Stimulated activated CD4-positive, alpha-beta T cell treated with anti-CD3 and anti-CD28 coated beads, Interleukin-2, amount 100 ng/mL, for 48 hours (primary cell): ENCODE measurements around the gene KRTAP5-6.
"Not testable (repeated sequence)": the region's sequence is repeated elsewhere in the genome, so short reads cannot be mapped to it uniquely, and the experiment has no call there.

Experiments used
- DNase-seq, 2 donors: peaks; one replicate each; pipeline ENCODE4 v3.0.0-alpha.2; 2020

KRTAP5-6 gene

DNA sequence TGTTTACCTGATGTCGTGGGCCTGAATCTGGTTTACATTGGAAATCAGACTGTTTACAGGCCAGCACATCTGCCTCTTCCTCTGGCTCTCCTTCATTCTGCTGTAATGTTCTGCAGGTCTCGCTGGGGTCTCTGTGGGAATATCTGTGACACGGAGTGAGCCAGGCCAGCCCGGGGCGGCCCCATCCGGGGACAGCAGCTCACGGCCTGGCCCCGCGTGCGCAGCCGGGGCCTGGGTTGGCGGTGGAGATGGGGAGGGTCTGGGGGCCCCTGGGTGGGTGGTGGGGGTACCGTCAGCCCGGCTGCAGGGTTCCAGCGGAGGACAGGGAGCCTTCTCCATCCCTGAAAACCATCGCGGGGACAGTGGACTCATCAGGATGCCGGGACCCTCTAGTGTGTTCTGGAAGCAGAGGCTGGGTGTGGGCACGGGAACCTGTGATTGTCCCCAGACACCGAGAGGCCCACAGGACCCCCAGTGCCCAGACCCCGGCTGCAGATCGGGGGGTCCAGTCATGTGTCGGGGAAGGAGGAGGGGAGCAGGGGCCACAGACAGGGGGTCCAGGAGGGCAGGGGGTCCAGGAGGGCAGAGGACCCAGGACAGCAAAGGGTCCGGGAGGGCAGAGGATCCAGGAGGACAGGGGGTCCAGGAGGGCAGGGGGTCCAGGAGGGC is 13.0 kb upstream of the KRTAP5-6 start:
- not testable (repeated sequence) for DNase-seq

DNA sequence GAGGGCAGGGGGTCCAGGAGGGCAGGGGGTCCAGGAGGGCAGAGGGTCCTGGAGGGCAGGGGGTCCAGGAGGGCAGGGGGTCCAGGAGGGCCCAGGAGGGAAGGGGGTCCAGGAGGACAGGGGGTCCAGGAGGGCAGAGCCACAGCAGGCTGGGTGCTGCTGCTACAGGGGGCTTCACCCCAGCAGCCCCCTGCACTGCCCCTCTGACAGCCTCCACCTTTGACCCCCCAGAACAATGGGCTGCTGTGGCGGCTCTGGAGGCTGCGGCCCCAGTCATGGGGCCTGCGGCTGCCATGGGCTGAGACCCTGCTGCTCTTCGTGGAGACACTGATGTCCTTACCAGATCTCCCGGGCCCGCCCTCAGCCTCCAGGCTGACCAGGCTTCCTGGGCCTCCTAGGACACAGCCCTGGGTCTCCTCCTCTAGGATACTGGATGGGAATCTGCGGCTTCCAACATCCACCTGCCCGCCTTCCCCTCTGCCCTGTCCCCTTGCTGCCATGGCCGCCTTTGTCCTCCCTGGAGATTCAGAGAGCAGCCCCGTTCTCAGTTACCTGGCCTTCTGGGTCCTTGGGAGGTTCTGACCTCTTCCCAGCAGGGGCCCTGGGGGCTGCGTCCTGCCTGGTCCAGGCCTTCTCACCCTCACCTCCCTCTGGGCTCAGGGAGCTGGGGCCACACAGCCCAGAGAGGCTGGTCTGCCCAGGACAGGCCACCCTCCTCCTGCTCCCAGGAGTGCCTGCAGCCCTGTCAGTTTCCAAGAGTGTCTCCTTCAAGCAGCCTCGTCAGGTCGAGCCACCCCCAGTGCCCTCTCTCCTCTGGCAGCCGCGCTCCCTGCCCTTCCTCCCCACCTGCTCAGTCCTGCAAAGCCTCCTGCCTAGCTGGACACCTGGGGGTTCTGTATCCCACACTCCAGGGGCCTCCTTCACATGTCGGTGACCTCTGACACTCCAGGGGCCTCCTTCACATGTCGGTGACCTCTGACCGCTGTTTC is 11.8 kb upstream of the KRTAP5-6 start:
- DNase-seq, result not testable (repeated sequence)

DNA sequence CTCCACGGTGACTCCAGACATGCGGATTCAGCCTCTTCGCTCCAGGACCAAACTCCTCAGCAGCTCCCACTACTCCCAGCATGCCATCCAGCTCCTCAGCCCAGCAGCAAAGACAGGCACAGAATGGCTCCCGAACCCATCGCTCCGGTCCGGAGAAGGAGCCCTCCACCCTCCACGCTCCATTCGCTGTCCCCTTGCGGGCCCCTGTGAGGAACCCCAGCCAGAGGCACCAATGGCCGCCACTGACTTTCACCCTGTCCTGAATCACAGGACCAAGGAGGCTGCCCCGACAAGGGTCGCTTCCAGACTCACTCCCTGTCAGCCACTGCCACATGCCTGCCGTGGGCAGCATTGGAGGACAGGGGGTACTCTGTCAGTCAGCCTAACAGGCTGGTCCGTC is 10.8 kb upstream of the KRTAP5-6 start:
- DNase-seq, result not testable (repeated sequence)

DNA sequence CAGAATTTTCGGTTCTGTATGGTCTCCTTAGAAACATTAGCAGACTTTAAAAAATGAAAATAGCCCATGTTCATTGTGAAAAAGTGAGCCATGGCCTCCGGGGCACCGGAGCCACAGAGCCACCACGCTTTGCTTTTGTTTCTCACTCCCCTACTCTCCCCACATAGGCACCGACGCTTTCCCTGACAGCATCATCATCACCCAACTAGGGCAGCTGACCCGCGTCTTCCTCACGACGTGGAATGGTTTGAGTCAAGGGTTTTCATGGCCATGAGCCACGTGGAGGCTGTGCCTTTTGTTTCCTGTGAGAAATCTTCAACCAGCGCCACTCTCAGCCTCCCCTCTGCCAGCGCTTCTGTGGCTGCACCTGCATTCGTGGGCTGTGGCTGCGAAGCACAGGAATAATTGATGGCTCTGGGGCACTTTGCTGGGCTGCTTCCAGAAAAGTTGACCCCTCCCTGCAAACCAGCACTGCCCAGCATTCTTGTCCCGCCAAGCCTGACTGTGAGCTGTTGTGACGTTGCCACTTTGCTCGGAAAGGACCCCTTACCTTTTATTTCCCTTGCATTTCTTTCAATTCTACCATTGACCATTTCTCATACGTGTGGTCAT is 8.6 kb upstream of the KRTAP5-6 start:
- DNase-seq, result not testable (repeated sequence)

- not testable (repeated sequence) for DNase-seq
Observed at GRCh38 chr11:1689250-1690166, 7.5 kb upstream of the KRTAP5-6 start.

DNA sequence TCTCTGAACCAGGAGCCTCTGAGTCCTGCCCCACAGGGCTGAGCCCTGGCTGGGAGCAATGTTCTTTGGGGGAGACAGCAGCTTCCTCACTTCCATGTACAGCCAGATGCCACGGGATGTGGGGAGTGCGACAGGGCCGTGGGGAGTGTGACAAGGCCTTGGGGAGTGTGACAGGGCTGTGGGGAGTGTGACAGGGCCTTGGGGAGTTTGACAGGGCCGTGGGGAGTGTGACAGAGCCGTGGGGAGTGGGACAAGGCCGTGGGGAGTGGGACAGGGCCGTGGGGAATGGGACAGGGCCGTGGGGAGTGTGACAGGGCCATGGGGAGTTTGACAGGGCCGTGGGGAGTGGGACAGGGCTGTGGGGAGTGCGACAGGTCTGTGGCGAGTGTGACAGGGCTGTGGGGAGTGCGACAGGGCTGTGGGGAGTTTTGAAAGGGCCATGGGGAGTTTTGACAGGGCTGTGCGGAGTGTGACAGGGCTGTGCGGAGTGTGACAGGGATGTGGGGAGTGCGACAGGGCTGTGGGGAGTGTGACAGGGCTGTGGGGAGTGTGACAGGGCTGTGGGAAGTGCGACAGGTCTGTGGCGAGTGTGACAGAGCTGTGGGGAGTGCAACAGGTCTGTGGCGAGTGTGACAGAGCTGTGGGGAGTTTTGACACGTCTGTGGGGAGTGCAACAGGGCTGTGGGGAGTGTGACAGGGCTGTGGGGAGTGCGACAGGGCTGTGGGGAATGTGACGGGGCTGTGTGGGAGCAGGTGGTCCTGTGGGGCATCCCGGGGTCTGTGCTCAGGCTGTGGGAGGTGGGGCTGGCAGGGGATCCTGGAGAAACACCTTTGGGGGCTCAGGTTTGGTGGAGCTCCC is 6.6 kb upstream of the KRTAP5-6 start:
- no peak for DNase-seq

DNA sequence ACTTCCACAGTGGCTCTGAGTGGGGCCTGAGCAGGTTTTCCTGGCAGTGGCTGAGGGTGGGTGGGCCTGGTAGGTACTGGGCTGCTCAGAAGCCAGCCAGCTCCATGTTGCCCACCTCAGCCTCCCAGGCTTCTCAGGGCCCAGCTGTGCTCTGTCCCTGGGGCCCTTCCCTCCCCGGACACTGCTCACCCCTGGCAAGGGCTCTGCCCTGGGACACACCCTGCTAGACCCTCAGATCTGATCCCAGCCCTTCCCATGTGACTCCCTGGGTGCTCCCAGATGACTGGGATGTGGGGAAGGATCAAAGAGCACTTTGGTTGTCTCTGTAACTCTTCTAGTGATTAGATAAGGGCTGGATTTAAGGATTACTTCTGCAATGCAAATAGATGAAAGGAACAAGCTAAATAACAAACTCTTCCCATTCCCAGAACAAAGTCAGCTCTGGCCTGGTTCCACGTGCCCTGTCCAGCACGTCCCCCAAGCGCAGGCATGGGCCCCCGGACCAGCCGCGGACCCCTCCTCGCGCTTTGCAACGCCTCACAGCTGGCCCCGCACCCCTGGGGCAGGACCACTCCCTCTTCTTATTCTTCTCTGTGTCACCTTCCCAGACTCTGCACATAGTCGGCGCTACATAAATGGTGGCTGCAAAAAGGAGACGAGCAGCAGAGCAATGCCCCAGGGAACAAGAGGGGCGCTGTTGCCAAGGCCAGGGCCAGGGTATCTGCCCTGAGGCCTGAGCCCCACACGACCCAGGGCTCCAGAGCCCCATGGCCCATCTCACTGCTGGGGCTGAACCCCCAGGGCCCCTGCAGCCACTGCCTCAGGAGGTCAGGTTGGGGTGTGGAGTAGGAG is 5.7 kb upstream of the KRTAP5-6 start:
- DNase-seq, result no peak

DNA sequence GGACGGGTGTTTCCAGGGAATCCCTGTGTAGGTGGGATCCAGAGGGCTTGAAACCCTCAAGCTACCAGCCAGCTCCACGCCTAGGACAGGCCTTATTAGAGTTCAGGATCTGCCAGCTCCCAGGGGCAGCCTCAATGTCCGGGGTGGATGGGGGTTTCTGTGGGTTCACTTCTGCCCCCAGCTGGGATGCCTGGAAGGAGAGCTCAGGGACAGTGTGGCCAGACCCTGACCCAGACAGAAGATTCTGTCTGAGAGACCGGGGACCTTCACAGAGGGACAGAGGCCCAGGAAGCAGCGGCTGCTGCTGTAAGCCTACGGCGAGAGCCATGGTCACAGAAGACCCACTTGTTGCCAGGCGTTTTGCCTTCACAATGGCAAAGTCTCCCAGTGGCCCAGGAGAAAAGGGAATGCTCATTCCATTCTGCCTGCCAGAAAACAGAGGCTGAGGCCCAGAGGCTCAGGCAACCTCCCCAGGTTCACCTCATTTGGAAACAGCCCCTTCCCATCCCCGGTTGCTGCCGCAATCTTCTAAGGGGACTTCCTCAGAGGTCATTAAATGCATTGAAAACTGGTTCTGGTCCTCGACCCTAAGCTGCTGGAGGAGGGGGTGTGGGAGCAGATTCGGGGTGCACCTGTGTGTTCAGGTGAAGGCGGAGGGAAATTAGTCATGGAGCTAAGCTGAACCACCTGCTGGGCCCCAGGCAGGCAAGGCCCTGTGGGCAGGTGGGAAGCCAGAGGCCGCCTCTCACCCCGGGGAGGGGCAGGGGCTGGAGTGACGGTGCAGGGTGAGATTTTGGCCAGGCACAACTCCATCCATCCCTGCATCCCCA is 4.9 kb upstream of the KRTAP5-6 start:
- no peak for DNase-seq

- no peak for DNase-seq
Observed at GRCh38 chr11:1692708-1693326, 4.2 kb upstream of the KRTAP5-6 start.

- peak; percentile 76 to 79 for DNase-seq
Observed at GRCh38 chr11:1693327-1694063, 3.5 kb upstream of the KRTAP5-6 start.

- DNase-seq, result peak; percentile 83 to 88
Observed at GRCh38 chr11:1694064-1694845, 2.7 kb upstream of the KRTAP5-6 start.

DNA sequence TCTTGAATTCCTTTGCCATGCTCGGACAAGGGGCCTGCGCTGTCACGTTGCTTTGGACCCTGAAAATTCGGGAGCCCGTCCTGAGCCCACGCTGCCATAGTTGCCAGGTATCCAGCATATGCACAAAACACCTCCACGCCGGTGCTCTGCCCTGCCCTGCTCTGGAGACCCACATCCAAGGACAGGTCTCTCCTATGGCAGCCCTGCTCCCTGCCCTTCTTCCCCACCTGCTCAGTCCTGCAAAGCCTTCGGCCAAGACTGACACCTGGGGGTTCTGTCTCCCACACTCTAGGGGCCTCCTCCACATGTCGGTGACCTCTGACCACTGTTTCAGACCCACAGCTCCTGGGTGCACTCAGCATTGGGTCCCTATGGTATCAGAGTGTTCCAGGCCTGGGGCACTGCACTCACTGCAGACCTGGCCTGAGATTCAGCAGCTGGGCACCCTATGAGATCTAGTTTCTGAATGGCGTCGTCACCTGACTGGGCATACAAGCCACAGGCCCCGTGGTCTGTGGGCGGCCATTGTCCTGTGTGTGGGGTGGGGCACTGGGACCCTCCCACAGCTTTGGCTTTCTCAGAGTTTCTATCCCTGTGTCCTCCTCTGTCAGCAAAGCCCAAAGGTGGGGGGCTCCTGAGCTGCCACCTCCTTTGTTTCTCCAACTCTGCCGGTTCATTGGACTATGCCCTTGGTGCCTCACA is 2.0 kb upstream of the KRTAP5-6 start:
- DNase-seq, result no peak

DNA sequence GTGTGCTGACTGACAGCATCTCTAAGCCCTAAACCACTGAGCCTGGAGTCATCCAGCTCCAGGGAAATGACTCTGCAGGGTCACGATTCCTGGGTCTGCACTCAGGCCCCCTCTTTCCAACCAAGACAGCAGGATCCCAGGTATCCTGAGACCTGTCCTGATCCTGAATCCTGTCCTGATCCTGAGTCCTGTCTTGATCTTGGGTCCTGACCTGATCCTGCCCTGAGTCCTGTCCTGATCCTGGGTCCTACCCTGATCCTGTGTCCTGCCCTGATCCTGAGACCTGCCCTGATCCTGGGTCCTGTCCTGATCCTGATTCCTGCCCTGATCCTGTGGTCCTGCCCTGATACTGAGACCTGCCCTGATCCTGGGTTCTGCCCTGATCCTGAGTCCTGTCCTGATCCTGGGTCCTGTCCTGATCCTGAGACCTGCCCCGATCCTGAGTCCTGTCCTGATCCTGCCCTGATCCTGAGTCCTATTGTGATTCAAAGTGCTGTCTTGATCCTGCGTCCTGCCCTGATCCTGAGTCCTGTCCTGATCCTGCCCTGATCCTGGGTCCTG is 1.4 kb upstream of the KRTAP5-6 start:
- no peak for DNase-seq

GRCh38 chr11:1699771-1700170 is 2.8 kb downstream of the KRTAP5-6 start:
- no peak for DNase-seq

GRCh38 chr11:1701091-1701807 is 4.3 kb downstream of the KRTAP5-6 start:
- DNase-seq, result no peak

DNA sequence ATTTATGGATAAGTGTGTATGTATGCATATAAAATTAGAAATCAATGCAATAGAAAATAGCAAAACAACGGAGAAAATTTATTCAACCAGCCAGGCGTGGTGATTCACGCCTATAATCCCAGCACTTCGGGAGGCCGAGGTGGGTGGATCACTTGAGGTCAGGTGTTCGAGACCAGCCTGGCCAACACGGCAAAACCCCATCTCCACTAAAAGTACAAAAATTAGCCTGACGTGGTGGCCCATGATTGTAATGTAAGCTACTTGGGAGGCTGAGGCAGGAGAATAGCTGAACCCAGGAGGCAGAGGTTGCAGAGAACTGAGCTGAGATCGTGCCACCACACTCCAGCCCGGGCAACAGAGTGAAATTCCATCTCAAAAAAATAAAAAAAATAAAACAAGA is 5.5 kb downstream of the KRTAP5-6 start:
- no peak for DNase-seq
